ENCODE measurements around the gene ANKRD63. TPM values are rescaled to one million over a fixed set of nuclear protein-coding genes. Genes with fewer than 3 reads are reported as not detected.

ANKRD63 gene
- total and polyA plus RNA-seq, 9 of the 15 experiments (the other 6 are each of a cell fraction or from before 2014, with no cell fraction given), result 1.3 to 2.0 (median 1.8) TPM; not detected in 6

DNA sequence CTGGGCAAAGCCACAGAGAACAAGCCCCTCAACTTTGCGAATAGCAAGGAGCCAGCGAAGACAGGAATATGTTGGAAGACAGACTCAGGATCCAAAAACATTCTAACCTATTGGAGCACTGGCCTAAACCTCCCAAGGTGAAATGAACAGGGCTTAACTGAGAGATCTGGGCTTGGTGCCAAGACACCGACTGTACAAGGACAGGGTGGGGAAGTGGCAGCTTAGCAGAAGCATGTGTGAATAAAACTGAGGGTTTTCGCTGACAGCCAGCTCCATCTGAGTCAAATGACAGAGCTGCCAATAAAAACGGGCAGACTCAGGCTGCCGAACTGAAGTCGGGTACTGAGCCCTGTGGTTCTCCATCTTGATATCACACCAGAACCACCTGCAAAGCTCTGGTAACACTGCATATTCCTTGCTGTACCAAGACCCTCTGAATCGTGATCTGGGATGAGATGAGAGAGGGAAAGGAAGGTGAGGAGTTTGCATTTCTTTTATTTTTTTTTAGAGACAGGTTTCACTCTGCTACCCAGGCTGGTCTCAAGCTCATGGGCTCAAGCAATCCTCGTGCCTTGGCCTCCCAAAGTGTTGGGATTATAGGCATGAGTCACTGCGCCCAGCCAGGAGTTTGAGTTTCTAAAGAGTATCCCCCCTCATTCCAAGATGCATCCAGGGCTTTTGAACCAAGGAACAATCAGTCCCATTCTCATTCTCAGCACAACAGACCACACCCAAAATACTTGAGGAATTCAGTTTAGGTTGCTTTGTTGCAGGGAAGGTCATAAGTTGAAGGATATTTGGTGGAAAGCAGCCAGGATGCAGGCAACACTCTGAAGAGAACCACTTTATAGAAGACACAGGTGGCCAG lies 30.9 kb upstream of the ANKRD63 start:
- no peak overlapping the region for H2AFZ ChIP-seq (ENCODE audit: low read depth, low read length)
- no peaks in the 10 kb centered on the region for H3K9me3 ChIP-seq (replicated peaks; ENCODE audit: control insufficient read depth, insufficient read depth, low read depth, low read length)
- H3K9ac ChIP-seq (ENCODE audit: insufficient read depth in 1 of 2, low read depth in 2 of 2, low read length in 2 of 2), result no peak overlapping the region; a peak in 1 of 4 replicates
- H3K79me2 ChIP-seq (ENCODE audit: control insufficient read depth, insufficient read depth, low read length), result no peaks in the 10 kb centered on the region
- no peaks in the 10 kb centered on the region for H3K36me3 ChIP-seq (ENCODE audit: control insufficient read depth, insufficient read depth, low read length)
- ATAC-seq (no peak), DNase-seq (ENCODE audit: extremely low read depth in 1 of 4, low spot score in 3 of 4) (peak in 1 of 4 experiments; percentile 51), FAIRE-seq (no peak)
- H3K27ac ChIP-seq (ENCODE audit: extremely low read depth, low read depth, low read length), result no peak overlapping the region
- ChIA-PET POLR2A (interaction anchor here (1.0 kb wide), 1 partner anchor 34 kb away, joined by 4 read pairs; no protein-coding TSS in a partner anchor), CTCF (ENCODE audit: low intra/inter-chr PET ratio) (no interaction called here)
- peaks cover 11 to 13% of the 10 kb centered on the region in 2 experiments for H3K4me1 ChIP-seq (replicated peaks in 1 of 2; ENCODE audit: control insufficient read depth in 2 of 2, insufficient read depth in 2 of 2, low read length in 2 of 2)
- H3K4me2 ChIP-seq (ENCODE audit: insufficient read depth, low read length), result no peak overlapping the region
- intact Hi-C loops (cut with micrococcal nuclease), result no loop called here
- H3K4me3 ChIP-seq, result no peak overlapping the region
- peaks cover 2 to 37% of the 10 kb centered on the region in 2 experiments; a peak in 3 of 5 replicates for H3K27me3 ChIP-seq (ENCODE audit: control insufficient read depth in 2 of 2, insufficient read depth in 2 of 2, low read length in 2 of 2)
- BruUV-seq (replicated peaks), result no TSS peak
- no peaks in the 10 kb centered on the region for H3K9me1 ChIP-seq (ENCODE audit: control insufficient read depth, insufficient read depth, low read length)
- 11% methylated on average over 10 of the region's 10 CpGs for WGBS (ENCODE audit: insufficient coverage, low coverage, missing lambda C conversion rate)
- TF ChIP-seq NFIC (IDR thresholded peaks at IDR 0.05) (peak; percentile 84), GATA2 (CRISPR knock-in tag; IDR thresholded peaks at IDR 0.05) (0 out of 2 replicates have a peak, but pooled peaks have one; percentile 21), SPI1 (IDR thresholded peaks at IDR 0.05; ENCODE audit: borderline replicate concordance, low read depth, low read length) (peak; percentile 66; the same call in 1 of the 2 replicates)
- TF ChIP-seq, protein P1, sequence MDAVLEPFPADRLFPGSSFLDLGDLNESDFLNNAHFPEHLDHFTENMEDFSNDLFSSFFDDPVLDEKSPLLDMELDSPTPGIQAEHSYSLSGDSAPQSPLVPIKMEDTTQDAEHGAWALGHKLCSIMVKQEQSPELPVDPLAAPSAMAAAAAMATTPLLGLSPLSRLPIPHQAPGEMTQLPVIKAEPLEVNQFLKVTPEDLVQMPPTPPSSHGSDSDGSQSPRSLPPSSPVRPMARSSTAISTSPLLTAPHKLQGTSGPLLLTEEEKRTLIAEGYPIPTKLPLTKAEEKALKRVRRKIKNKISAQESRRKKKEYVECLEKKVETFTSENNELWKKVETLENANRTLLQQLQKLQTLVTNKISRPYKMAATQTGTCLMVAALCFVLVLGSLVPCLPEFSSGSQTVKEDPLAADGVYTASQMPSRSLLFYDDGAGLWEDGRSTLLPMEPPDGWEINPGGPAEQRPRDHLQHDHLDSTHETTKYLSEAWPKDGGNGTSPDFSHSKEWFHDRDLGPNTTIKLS (IDR thresholded peaks at IDR 0.05; ENCODE audit: borderline replicate concordance, low read depth), result no peak
- no peaks in the 10 kb centered on the region for H4K20me1 ChIP-seq (replicated peaks; ENCODE audit: control insufficient read depth, insufficient read depth, low read length)
- in situ Hi-C loops (cut with MboI), result loop anchor here (5.0 kb wide), 1 partner anchor 36 kb away; no protein-coding TSS in a partner anchor

Measured in K562 (cell line).